ENCODE measurements around the gene EDC4. TPM values are rescaled to one million over a fixed set of nuclear protein-coding genes. Genes with fewer than 3 reads are reported as not detected.

Gene EDC4
- total RNA-seq, 1 donor from 2014 or later, result 51.2 TPM

- intact Hi-C loops (cut with DNase I), result no loop called here
- no peak for TF ChIP-seq CTCF (IDR thresholded peaks at IDR 0.05)
- Histone ChIP-seq H3K9me3 (no peaks in the 10 kb centered on the region), H3K36me3 (peaks cover 63% of the 10 kb centered on the region), H3K4me1 (peaks cover 30% of the 10 kb centered on the region), H3K4me3 (peak overlapping the region; percentile 99), H3K27ac (no peak overlapping the region), H3K27me3 (ENCODE audit: low read depth) (no peaks in the 10 kb centered on the region)
- DNase-seq (no peak), ATAC-seq (no peak)
Measured at GRCh38 chr16:67874372-67874771, 1.5 kb downstream of the EDC4 start.

- Histone ChIP-seq H3K4me1 (peaks cover 29% of the 10 kb centered on the region), H3K9me3 (no peaks in the 10 kb centered on the region), H3K27ac (no peak overlapping the region), H3K36me3 (peaks cover 66% of the 10 kb centered on the region), H3K4me3 (no peak overlapping the region), H3K27me3 (ENCODE audit: low read depth) (no peaks in the 10 kb centered on the region)
- ATAC-seq (no peak), DNase-seq (no peak)
- intact Hi-C loops (cut with DNase I), result no loop called here
- TF ChIP-seq CTCF (IDR thresholded peaks at IDR 0.05), result no peak
Measured at GRCh38 chr16:67877064-67877463, 4.2 kb downstream of the EDC4 start.

GRCh38 chr16:67878232-67878631 is 5.4 kb downstream of the EDC4 start:
- Histone ChIP-seq H3K27ac (no peak overlapping the region), H3K9me3 (no peaks in the 10 kb centered on the region), H3K27me3 (ENCODE audit: low read depth) (no peaks in the 10 kb centered on the region), H3K36me3 (peaks cover 78% of the 10 kb centered on the region), H3K4me1 (peaks cover 22% of the 10 kb centered on the region), H3K4me3 (no peak overlapping the region)
- intact Hi-C loops (cut with DNase I), result no loop called here
- ATAC-seq, result no peak
- no peak for TF ChIP-seq CTCF (IDR thresholded peaks at IDR 0.05)
- DNase-seq, result no peak

- H3K4me1 ChIP-seq, result peaks cover 22% of the 10 kb centered on the region
- H3K9me3 ChIP-seq, result no peaks in the 10 kb centered on the region
- intact Hi-C loops (cut with DNase I), result no loop called here
- ATAC-seq, result no peak
- no peaks in the 10 kb centered on the region for H3K27me3 ChIP-seq (ENCODE audit: low read depth)
- DNase-seq, result no peak
- TF ChIP-seq CTCF (IDR thresholded peaks at IDR 0.05), result no peak
- H3K36me3 ChIP-seq, result peaks cover 84% of the 10 kb centered on the region
- no peak overlapping the region for H3K27ac ChIP-seq
- H3K4me3 ChIP-seq, result no peak overlapping the region
Measured at GRCh38 chr16:67878846-67879245, 6.0 kb downstream of the EDC4 start.

- no peaks in the 10 kb centered on the region for H3K27me3 ChIP-seq (ENCODE audit: low read depth)
- H3K4me1 ChIP-seq, result peaks cover 22% of the 10 kb centered on the region
- intact Hi-C loops (cut with DNase I), result no loop called here
- no peak for ATAC-seq
- TF ChIP-seq CTCF (IDR thresholded peaks at IDR 0.05), result no peak
- DNase-seq, result no peak
- H3K27ac ChIP-seq, result no peak overlapping the region
- H3K9me3 ChIP-seq, result no peaks in the 10 kb centered on the region
- H3K36me3 ChIP-seq, result peaks cover 90% of the 10 kb centered on the region
- no peak overlapping the region for H3K4me3 ChIP-seq
Measured at GRCh38 chr16:67879462-67879861, 6.6 kb downstream of the EDC4 start.

- Histone ChIP-seq H3K4me1 (peaks cover 22% of the 10 kb centered on the region), H3K4me3 (no peak overlapping the region), H3K36me3 (peaks cover 95% of the 10 kb centered on the region), H3K27ac (no peak overlapping the region), H3K27me3 (ENCODE audit: low read depth) (no peaks in the 10 kb centered on the region), H3K9me3 (no peaks in the 10 kb centered on the region)
- intact Hi-C loops (cut with DNase I), result no loop called here
- ATAC-seq (no peak), DNase-seq (no peak)
- TF ChIP-seq CTCF (IDR thresholded peaks at IDR 0.05), result no peak
Measured at GRCh38 chr16:67879936-67880335, 7.1 kb downstream of the EDC4 start.

All from lower lobe of right lung (tissue), 2 donors.